Amniotic stem cell (primary cell): ENCODE data around the gene TACO1.

ENCODE experiments used
- DNase-seq: peaks from one replicate; lab custom pipeline; 2025; lab: John Stamatoyannopoulos, UW

The TACO1 gene

GRCh38 chr17:63640038-63640437, 39.3 kb downstream of the TACO1 start:
- DNase-seq, result no peak

GRCh38 chr17:63641692-63642448, 41.2 kb downstream of the TACO1 start:
- no peak for DNase-seq

- DNase-seq, result no peak
These were observed 44.2 kb downstream of the TACO1 start for GRCh38 chr17:63644846-63645245.

- no peak for DNase-seq
These were observed 45.2 kb downstream of the TACO1 start for GRCh38 chr17:63645775-63646487.

GRCh38 chr17:63646488-63646806, 45.8 kb downstream of the TACO1 start:
- no peak for DNase-seq

- DNase-seq, result no peak
These were observed 46.5 kb downstream of the TACO1 start for GRCh38 chr17:63647065-63647725.

- no peak for DNase-seq
These were observed 47.2 kb downstream of the TACO1 start for GRCh38 chr17:63647936-63648335.

- no peak for DNase-seq
These were observed 49.1 kb downstream of the TACO1 start for GRCh38 chr17:63649813-63650212.

- DNase-seq, result no peak
These were observed 51.4 kb downstream of the TACO1 start for GRCh38 chr17:63652106-63652505.

- DNase-seq, result no peak
These were observed 52.4 kb downstream of the TACO1 start for GRCh38 chr17:63653050-63653449.

GRCh38 chr17:63657786-63658185, 57.1 kb downstream of the TACO1 start:
- DNase-seq, result no peak
